ENCODE measurements around the gene MTFMT. TPM values are rescaled to one million over a fixed set of nuclear protein-coding genes. Genes with fewer than 3 reads are reported as not detected.

Gene MTFMT
- total and polyA plus RNA-seq, 2 of the 13 experiments (the other 11 are each of a cell fraction or from before 2014, with no cell fraction given), result 9.9 to 23.2 TPM

- no peak for TF ChIP-seq ZNF569 (CRISPR knock-in tag; IDR thresholded peaks at IDR 0.05; ENCODE audit: borderline replicate concordance)
- TF ChIP-seq MZF1 (CRISPR knock-in tag; IDR thresholded peaks at IDR 0.05; ENCODE audit: borderline replicate concordance), result no peak
- TF ChIP-seq CHD2 (IDR thresholded peaks at IDR 0.05; ENCODE audit: low read depth, low read length), result no peak
- no peak for TF ChIP-seq ZBTB2 (CRISPR knock-in tag; IDR thresholded peaks at IDR 0.05; ENCODE audit: low read depth)
- TF ChIP-seq SPEN (CRISPR knock-in tag; IDR thresholded peaks at IDR 0.05; ENCODE audit: low read depth), result no peak
- no peak for TF ChIP-seq NR2C2 (CRISPR knock-in tag; IDR thresholded peaks at IDR 0.05; ENCODE audit: borderline replicate concordance)
- TF ChIP-seq ZNF180 (CRISPR knock-in tag; IDR thresholded peaks at IDR 0.05; ENCODE audit: borderline replicate concordance, low read depth), result no peak
- TF ChIP-seq MIXL1 (CRISPR knock-in tag; IDR thresholded peaks at IDR 0.05), result no peak
- TF ChIP-seq ZNF20 (CRISPR knock-in tag; IDR thresholded peaks at IDR 0.05), result no peak
- TF ChIP-seq HDAC1 (CRISPR knock-in tag; IDR thresholded peaks at IDR 0.05), result no peak
These were observed 60.0 kb downstream of the MTFMT start (continued) for GRCh38 chr15:64969401-64969800.

- FAIRE-seq, result no peak
- Histone ChIP-seq H3K9me3 (ENCODE audit: low read length) (no peaks in the 10 kb centered on the region), H3K79me2 (ENCODE audit: insufficient read depth, low read length) (no peaks in the 10 kb centered on the region), H2AFZ (ENCODE audit: low read length) (no peak overlapping the region), H3K27ac (ENCODE audit: extremely low read length, insufficient read depth, low read length) (no peak overlapping the region), H3K36me3 (replicated peaks in 1 of 2; ENCODE audit: control insufficient read depth in 1 of 2, insufficient read depth in 2 of 2, low read length in 2 of 2) (peaks cover 20 to 61% of the 10 kb centered on the region in 2 experiments), H3K4me1 (ENCODE audit: insufficient read depth, low read length) (no peaks in the 10 kb centered on the region), H3K9ac (ENCODE audit: insufficient read depth, low read depth, low read length) (no peak overlapping the region), H4K20me1 (ENCODE audit: insufficient read depth, low read length) (no peaks in the 10 kb centered on the region), H3K27me3 (ENCODE audit: control insufficient read depth in 1 of 2, insufficient read depth in 2 of 2, low read length in 2 of 2) (no peaks in the 10 kb centered on the region), H3K4me3 (replicated peaks in 1 of 3; ENCODE audit: insufficient read depth in 1 of 3, low read depth in 2 of 3, low read length in 3 of 3) (no peak overlapping the region), H3K4me2 (ENCODE audit: low read depth, low read length) (no peak overlapping the region)
- DNase-seq (ENCODE audit: low spot score), result no peak
- in situ Hi-C loops (cut with HindIII; ENCODE audit: extremely low pct_ligation_motif_present, low pct_unique_long_range_greater_than_20kb), result no loop called here
- ChIA-PET POLR2A (no interaction called here), CTCF (ENCODE audit: low intra/inter-chr PET ratio, low total read pairs) (no interaction called here)
- intact Hi-C loops (cut with micrococcal nuclease; ENCODE audit: unreplicated experiment), result no loop called here
- peak; percentile 49; the same call in 2 of the 3 replicates for ATAC-seq
- 94% methylated on average over 3 of the region's 5 CpGs for WGBS (ENCODE audit: low lambda C conversion rate)
- no TSS peak for BruUV-seq (replicated peaks)
- TF ChIP-seq ZFP36 (IDR thresholded peaks at IDR 0.05; ENCODE audit: borderline replicate concordance, low read depth, low read length, partially characterized antibody), result no peak
- no peak for TF ChIP-seq ZNF512 (CRISPR knock-in tag; IDR thresholded peaks at IDR 0.05)
- TF ChIP-seq ZNF326 (CRISPR knock-in tag; IDR thresholded peaks at IDR 0.05; ENCODE audit: borderline replicate concordance), result no peak
- no peak for TF ChIP-seq ATF4 (CRISPR knock-in tag; IDR thresholded peaks at IDR 0.05)
- no peak for TF ChIP-seq ZNF775 (CRISPR knock-in tag; IDR thresholded peaks at IDR 0.05; ENCODE audit: borderline replicate concordance)
- no peak for TF ChIP-seq LRRFIP1 (CRISPR knock-in tag; conservative IDR thresholded peaks at IDR 0.05)
- no peak for TF ChIP-seq SMAD1 (CRISPR knock-in tag; IDR thresholded peaks at IDR 0.05; ENCODE audit: borderline replicate concordance, low read depth)
- no peak for TF ChIP-seq ZNF160 (CRISPR knock-in tag; IDR thresholded peaks at IDR 0.05)
These were observed 68.4 kb downstream of the MTFMT start for GRCh38 chr15:64961013-64961412.
